NOMO-1 treated with DMSO at 0.1 percent for 48 hours (cell line): Measurements from ENCODE around the gene ACER2.
A peak's percentile ranks its signal among the peaks of the same experiment; 100 is the strongest.
"Not testable (repeated sequence)": the region's sequence is repeated elsewhere in the genome, so short reads cannot be mapped to it uniquely, and the experiment has no call there.

Source experiments
- DNase-seq: peaks from one replicate; lab custom pipeline; 2025; ENCODE audit not compliant: unreplicated experiment; lab: John Stamatoyannopoulos, UW

The ACER2 gene

DNA sequence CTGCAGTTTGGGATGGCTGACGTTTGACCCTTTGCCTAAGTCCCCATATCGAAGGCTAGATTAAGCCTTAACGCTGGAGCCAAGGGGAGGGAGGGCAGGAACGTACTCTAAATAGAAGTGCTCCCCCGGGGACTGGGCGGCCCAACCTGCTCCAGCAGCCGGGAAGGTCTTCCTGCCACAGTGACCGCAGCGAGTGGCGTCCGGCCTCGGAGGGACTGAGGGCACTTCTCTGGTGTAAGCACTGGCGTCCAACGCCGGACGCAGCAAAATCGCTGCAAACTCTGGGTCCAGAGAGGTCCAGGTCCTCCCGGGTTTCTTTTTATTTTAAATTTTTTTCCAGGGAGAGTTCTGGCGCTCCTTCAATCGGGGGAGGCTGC lies 505 bp upstream of the ACER2 start:
- DNase-seq = no peak

DNA sequence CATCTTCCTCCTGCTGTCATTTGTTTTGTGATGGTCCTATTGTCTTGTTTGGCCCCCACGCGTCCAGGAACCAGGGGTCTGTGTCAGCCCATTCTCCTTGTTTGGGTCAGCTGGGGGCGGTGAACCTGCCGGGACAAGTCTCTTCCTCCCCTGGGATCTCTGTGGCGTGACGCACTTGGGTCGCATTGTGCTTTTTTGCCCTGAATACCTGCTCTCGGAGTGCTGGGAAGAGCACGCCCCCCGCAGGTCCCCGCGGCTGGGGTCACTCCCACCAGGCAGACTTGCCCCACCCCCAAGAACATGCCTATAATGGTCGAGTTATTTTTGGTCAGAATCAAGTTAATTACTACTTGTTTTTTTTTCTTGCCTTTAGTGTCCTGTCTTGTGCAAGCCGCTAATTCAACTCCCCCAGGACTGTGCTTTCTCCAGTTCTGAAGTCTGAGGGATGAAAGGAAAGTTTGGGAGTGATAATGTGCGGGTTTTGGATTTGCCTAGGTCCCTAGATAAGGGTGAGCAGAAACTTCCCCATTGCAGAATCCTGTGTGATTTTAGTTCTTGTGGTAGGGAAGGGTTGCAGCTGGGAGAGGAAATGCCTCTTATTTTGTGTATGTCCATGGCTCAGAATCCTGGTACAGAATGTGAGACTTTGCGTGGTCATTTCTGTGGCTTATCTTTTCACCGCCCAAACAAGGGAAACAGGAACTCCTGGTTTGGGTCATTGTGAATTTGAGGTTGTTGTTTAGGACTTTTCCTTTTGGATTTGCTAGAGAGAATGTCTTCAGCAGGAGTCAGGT lies 789 bp downstream of the ACER2 start:
- no peak for DNase-seq

DNA sequence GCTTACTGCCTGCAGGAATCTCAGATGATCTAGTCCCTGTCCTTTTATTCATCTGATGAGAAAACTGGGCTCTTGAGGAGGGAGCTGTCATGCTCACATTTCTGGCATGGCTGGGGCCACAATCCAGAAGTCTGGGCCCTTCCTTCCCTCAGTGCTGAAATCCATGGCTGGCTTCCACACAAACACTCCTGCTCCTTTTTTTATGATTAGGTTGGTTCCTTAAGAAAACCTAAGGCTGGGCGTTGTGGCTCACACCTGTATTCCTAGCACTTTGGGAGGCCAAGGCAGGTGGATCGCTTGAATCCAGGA lies 1.3 kb downstream of the ACER2 start:
- no peak for DNase-seq

DNA sequence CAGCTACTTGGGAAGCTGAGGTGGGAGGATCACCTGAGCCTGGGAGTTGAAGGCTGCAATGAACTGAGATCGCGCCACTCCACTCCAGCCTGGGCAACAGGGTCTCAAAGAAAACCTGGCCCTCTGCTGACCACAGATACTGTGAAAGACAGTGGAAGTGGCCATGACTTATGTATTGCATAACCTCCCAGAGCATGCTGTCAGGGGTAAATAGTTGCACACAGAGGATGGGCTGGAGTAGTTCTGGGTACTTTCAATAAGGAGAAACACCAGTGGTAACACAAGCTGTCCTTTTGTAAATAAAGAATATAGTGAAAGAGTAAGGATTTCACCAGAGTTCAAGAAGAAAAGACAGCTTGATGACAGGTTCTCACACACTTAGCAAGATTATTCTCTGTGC lies 1.8 kb downstream of the ACER2 start:
- no peak for DNase-seq

DNA sequence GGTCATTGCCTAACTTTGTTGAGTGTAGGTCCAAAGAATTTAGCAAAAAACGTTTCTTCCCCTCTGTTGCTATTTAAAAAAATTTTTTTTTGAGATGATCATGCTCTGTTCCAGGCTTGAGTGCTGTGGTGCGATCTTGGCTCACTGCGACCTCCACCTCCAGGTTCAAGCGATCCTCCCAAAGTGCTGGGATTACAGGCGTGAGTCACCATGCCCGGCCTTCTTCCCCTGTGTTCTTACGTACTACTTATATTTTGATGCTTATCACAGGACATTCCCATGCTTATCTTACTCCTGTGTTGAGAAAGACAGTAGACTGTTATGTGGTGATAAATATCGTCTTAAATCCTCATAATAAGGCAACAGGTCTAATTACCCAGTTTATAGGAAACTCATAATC lies 2.5 kb downstream of the ACER2 start:
- no peak for DNase-seq

DNA sequence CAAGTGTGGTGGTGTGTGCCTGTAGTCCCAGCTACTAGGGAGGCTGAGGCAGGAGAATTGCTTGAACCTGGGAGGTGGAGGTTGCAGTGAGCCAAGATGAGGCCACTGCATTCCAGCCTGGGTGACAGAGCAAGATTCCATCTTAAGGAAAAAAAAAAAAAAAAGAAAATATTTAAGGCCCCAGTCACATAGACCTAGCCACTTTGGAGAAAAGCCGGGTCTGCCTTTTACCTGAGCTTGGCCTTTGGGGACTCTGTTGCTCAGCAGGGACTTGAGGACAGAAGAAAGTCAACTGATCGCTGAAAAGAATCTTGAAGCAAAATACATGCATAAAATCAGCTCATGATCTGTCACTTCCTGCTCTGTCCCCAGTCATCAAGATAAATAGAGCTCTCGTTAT lies 4.6 kb downstream of the ACER2 start:
- DNase-seq = not testable (repeated sequence)

DNA sequence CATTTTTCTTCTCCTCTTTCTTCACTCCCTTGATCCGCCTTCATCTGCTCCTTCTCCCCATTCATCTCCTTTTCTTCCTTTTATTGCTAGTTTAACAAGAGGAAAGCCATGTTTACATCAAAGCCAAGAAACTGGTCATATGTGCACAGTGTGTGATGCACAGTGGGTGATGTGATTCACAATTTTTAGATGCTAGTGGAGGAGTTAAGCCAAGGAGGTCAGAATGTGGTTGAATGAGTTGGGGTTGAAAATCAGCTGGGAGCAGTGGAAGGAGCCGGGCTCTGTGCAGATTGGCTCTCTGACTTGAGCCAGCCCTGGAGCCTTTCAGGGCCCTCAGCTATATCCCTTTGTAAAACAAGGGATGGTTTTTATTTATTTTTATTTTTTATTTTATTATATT lies 7.3 kb downstream of the ACER2 start:
- no peak for DNase-seq

DNA sequence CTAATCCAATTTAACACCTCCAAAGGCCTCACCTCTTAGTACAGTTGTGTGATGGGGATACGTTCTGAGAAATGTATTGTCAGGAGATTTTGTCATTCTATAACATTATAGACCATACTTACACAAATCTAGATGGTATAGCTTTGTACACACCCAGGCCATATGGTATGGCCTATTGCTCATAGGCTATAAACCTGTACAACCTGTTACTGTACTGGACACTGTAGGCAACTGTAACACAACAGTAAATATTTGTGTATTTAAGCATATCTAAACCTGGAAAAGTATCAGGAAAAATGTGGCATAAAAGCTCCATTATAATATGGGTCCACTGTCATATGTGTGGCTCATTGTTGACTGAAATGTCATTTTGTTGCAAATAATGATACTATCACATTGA lies 12.1 kb downstream of the ACER2 start:
- DNase-seq = no peak

DNA sequence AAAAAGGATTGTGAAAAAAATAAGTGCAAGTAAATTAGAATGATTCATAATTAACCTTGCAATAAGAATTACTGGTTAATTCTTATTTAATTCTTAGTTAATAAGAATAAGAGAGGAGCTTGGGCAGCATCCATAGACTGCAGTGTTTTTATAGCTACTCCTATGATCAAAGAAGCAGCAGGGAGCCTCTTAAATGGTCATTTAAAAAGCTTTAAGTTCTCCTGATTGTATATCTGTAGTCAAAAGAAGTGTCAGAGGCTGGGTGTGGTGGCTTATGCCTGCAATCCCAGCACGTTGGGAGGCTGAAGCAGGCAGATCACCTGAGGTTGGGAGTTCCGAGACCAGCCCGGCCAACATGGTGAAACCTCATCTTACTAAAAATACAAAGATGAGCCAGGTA lies 14.4 kb downstream of the ACER2 start:
- no peak for DNase-seq

DNA sequence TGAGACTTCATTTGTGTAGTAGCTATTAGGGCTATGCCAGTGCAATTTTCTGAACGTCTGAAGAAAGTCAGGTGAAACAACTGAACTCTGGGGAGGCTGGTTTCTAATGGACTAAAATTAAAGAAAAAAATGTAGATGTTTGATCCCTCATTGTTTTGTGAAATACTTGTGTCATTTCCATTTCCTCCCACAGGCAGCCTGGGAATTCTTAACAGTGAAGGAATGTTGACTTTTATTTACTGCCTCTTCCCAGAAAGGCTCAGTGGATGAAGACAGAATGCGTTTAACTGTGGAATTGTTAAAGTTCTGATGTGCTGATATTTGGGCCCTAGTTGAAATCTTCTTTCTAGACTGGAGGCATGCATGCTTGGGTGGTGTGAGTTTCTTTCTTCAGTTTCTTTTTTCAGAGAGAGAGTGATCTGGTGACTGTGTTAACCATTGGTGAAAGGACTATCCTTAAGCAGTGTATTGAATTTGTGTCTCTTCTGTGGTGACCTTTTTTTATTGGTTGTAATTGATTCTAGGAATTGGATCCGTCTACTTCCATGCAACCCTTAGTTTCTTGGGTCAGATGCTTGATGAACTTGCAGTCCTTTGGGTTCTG lies 15.5 kb downstream of the ACER2 start:
- DNase-seq = no peak

DNA sequence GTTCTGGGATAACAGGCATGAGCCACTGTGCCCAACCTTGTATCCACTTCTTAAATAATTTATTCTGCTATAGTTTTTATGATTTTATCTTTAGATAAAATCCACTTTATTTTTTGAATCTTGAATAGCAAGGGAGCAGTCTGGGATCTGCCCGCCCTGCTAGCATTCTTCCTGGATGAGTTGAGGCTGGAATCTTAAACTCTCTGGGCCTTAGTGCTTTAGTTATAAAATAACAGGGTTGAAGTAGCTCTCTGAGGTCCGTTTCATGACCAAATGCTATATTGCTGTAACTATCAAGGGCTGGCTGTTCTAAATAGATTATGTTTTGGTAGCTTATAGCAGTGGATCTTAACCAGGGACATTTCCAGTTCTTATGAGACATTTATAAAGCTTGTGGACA lies 20.8 kb downstream of the ACER2 start:
- no peak for DNase-seq

DNA sequence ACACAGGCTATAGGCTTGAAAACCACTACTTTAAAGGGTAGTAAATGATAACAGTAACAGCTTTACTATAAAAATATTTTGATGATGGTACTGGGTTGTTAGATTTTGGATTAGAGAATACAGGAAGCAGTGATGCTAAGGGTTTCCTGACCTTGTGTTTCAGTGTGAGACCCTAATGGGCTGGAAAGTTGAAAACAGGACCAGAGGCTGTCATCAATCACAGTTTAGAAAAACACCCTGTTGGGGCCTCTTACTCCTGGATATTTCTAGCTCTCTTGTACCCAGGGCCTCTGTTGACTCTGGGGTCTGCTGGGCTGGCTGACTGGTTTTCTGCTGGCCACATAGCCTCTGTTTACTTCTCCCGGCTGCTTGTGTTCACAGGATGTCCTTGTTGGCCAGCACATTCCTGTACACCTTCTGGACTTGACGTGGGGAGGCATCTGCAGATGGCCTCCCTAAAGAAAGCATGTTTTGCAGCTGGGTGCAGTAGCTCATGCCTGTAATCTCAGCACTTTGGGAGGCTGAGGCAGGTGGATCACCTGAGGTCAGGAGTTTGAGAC lies 21.5 kb downstream of the ACER2 start:
- DNase-seq = no peak

DNA sequence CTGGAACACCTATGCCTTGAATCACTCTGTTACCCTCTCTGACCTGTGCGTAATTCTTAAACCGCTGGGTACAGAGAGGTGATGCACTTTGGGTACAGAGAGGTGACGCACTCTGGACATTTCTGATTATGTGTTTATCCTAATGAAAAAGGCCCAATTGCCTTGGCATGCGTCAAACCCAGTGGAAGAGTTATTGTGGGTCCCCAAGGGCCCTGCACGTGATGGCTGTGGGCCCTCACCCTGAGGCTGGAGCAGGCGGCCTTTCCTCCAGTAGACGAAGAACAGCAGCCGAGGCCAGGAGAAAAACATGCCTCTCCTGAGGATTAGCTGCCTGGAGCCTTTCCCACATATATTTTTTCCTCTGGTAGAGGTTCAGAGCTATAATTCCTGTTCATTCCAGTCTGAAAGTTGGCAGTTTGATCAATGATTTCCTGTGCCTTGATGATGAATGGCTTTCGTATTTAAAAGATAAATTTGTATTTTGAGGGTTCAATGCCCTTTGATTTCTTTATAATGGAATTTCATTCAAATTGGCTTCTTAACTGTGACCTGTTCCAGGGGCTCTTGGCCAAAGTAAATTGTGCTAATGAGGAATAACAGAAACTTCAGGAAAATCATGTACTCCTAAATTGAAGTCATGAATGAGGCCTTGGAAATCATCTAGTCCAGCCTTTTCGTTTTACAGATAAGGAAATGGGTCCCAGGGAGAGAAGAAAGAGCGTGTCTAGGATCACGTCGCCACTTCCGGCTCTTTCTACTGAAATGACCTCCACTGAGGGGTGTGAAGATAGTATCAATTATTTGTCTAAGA lies 22.8 kb downstream of the ACER2 start:
- no peak for DNase-seq

DNA sequence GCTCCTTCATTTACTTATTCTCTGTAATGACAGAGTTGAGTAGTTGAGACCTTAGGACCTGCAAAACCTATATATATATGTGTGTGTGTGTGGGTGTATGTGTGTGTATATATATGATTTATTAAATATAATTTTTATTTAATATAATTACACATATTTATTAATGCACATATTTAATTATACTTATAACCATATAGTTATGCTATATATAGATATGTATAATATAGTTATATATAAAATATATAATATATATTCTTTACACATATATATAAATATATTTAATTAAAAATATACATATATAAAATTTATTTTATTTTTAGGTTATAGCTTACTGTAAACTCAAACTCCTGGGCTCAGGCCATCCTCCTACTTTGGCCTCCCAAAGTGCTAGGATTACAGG lies 23.7 kb downstream of the ACER2 start:
- no peak for DNase-seq

DNA sequence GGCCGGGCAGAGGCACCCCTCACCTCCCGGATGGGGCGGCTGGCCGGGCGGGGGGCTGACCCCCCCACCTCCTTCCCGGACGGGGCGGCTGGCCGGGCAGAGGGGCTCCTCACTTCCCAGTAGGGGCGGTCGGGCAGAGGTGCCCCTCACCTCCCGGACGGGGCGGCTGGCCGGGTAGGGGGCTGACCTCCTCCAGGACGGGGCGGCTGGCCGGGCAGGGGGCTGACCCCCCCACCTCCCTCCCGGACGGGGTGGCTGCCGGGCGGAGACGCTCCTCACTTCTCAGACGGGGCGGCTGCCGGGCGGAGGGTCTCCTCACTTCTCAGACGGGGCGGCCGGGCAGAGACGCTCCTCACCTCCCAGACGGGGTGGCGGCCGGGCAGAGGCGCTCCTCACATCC lies 24.9 kb downstream of the ACER2 start:
- DNase-seq = not testable (repeated sequence)

DNA sequence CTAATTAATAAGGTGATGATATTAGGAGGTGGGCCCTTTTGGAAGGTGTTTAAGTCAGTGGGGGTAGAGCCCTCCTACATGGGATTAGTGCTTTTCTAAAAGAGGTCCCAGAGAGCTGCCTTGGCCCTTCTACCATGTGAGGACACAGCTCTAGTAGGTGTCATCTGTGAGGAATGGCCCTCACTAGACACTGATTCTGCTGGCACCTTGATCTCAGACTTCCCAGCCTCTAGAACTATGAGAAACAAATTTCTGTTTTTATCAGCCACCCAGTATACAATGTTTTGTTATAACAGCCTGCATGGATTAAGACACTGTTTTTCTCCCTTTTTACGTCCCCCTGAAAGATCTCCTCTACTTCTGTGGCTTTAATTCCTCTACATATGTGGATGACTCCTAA lies 31.6 kb downstream of the ACER2 start:
- DNase-seq = no peak

DNA sequence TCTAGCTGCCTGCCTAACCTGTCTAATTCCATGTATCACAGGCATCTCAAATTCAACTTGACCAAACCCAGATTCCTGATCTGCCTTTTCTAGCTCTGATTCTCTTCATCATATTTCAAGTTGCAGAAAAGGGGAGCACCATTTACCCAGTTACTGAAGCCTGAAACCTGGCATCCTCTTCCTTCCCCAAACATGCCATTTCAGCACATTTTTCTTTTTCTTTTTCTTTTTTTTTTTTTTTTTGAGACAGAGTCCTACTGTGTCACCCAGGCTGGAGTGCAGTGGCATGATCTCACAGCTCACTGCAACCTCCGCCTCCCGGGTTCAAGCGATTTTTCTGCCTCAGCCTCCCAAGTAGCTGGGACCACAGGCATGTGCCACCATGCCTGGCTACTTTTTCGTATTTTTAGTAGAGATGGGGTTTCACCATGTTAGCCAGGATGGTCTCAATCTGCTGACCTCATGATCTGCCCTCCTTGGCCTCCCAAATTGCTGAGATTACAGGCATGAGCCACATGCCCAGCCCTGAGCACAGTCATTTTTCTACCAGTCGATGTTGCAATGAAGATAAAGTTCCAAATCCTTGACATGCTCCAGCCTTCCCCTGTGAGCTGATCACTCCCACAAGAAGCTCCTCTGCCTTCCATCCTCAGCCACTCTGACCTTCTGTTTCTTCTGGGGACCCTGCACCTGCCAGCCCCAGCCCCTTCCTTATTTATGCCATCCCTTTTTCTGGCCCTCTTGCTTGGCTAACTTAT lies 32.2 kb downstream of the ACER2 start:
- DNase-seq = no peak

DNA sequence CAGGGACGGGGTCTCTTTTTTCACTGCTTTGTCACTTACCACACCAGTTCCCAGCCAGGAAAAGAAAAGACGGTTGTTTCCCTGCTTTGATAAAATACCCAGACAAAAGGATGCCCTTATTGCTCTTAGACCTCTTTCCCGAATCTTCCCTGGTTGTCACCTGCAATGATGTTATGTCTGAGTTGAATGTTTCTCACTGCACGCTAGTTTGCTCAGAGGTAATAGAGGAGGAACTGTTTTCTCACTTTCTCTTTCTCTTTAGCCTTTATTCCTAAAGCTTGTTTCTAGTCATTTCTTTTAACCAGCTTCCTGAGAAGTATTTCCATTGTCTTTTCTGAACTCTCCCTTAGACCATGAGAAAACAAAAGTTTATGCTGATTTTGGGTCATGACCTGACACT lies 32.9 kb downstream of the ACER2 start:
- DNase-seq = peak; percentile 8

DNA sequence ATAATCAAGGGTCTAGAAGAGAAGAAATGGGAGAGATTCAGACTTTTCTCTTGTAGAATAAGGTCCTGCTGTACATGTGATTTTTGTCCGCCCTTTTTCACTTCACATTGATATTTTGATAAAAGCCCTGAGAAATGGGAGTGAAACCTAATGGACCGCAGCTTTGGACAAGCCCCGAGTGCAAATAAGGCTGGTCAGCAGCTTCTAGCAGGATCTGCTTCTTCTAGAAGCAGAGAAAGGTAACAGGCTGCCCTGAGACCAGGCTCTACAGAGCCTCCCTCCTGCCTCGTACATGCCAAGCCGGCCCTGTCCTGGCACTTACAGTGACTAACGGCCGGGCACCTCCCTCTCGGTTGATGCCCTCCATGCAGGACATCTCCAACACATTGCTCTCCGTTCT lies 33.4 kb downstream of the ACER2 start:
- DNase-seq = no peak

DNA sequence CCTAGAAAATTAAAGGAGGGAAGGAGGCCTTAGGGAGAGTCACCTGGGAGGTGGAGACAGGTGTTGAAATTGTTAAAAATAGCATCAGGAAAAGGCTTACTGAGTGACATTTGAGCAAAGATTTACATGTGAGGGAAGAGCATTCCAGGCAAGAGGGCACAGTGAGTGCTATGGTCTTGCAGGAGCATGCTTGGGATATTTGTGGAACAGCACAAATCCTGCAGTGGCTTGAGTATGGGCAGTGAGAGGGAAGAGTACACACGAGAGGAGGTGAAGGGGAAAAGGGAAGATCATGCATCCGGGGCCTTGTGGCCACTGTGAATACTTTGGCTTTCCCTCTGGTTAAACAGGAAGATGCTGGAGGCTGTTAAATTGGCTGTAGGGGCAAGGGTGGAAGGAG lies 36.6 kb downstream of the ACER2 start:
- DNase-seq = no peak

DNA sequence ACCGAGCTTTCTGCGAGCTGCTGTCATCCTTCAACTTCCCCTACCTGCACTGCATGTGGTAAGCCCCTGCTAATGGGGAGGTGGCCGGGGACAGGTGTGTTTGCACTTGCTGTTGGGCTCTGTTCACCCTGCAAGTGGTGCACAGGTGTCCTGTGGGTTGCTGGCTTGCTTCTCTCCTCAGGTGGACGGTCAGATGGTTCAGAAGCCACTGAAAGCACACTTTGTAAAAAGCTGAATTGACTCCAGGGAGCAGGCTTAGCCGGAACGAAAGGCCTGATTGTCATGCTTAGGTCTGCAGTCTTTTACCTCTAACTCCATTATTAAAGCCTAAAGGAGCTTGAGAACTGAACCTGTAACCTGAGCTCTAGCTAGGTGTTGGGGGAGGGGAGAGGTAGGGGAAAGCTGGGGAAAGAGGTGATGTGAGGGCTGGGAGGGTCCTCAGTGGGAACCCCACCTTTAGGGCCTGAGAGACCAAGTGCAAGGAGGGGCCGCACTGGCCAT lies 37.6 kb downstream of the ACER2 start:
- DNase-seq = no peak
